Measurements from ENCODE around the gene STRADB. TPM values are rescaled to one million over a fixed set of nuclear protein-coding genes. Genes with fewer than 3 reads are reported as not detected.

STRADB gene
- total RNA-seq, 1 donor = 43.1 TPM

GRCh38 chr2:201430839-201431238 is 20.7 kb upstream of the STRADB start:
- TF ChIP-seq CTCF (IDR thresholded peaks at IDR 0.05; ENCODE audit: extremely low read depth, low read depth, low read length) = no peak
- H3K79me2 ChIP-seq (ENCODE audit: insufficient read depth, low read length) = peaks cover 66% of the 10 kb centered on the region
- no peak for DNase-seq (ENCODE audit: insufficient read length, low spot score, missing footprints)
- H3K4me3 ChIP-seq (ENCODE audit: insufficient read depth, low read length) = no peak overlapping the region
- H3K27me3 ChIP-seq (ENCODE audit: insufficient read depth, low read length) = no peaks in the 10 kb centered on the region
- no peak overlapping the region for H2AFZ ChIP-seq (ENCODE audit: low read length)
- no peak overlapping the region for H3K4me2 ChIP-seq (ENCODE audit: insufficient read depth, low read length)
- no peak overlapping the region for H3K27ac ChIP-seq (ENCODE audit: low read depth, low read length)
- no peaks in the 10 kb centered on the region for H3K36me3 ChIP-seq (ENCODE audit: insufficient read depth, low read length)
- peaks cover 22% of the 10 kb centered on the region for H3K4me1 ChIP-seq (ENCODE audit: insufficient read depth, low read length)
- H3K9me3 ChIP-seq (ENCODE audit: low read depth, low read length) = no peaks in the 10 kb centered on the region
- H4K20me1 ChIP-seq (ENCODE audit: insufficient read depth, low read length) = peaks cover 5% of the 10 kb centered on the region

- Histone ChIP-seq H3K9me3 (ENCODE audit: low read depth, low read length) (no peaks in the 10 kb centered on the region), H3K4me3 (ENCODE audit: insufficient read depth, low read length) (no peak overlapping the region), H3K27me3 (ENCODE audit: insufficient read depth, low read length) (no peaks in the 10 kb centered on the region), H2AFZ (ENCODE audit: low read length) (no peak overlapping the region), H4K20me1 (ENCODE audit: insufficient read depth, low read length) (no peaks in the 10 kb centered on the region), H3K4me2 (ENCODE audit: insufficient read depth, low read length) (peak overlapping the region; percentile 72), H3K36me3 (ENCODE audit: insufficient read depth, low read length) (no peaks in the 10 kb centered on the region), H3K27ac (ENCODE audit: low read depth, low read length) (peak overlapping the region; percentile 80), H3K79me2 (ENCODE audit: insufficient read depth, low read length) (peaks cover 66% of the 10 kb centered on the region), H3K4me1 (ENCODE audit: insufficient read depth, low read length) (peaks cover 22% of the 10 kb centered on the region)
- TF ChIP-seq CTCF (IDR thresholded peaks at IDR 0.05; ENCODE audit: extremely low read depth, low read depth, low read length) = no peak
- peak; percentile 88 for DNase-seq (ENCODE audit: insufficient read length, low spot score, missing footprints)
Measured at GRCh38 chr2:201432038-201432620, 19.4 kb upstream of the STRADB start.

GRCh38 chr2:201432621-201433393 is 18.7 kb upstream of the STRADB start:
- peak; percentile 72 for DNase-seq (ENCODE audit: insufficient read length, low spot score, missing footprints)
- H3K9me3 ChIP-seq (ENCODE audit: low read depth, low read length) = no peaks in the 10 kb centered on the region
- no peaks in the 10 kb centered on the region for H3K27me3 ChIP-seq (ENCODE audit: insufficient read depth, low read length)
- H3K36me3 ChIP-seq (ENCODE audit: insufficient read depth, low read length) = no peaks in the 10 kb centered on the region
- H3K27ac ChIP-seq (ENCODE audit: low read depth, low read length) = peak overlapping the region; percentile 80
- H3K4me3 ChIP-seq (ENCODE audit: insufficient read depth, low read length) = peak overlapping the region; percentile 10
- H2AFZ ChIP-seq (ENCODE audit: low read length) = no peak overlapping the region
- peaks cover 70% of the 10 kb centered on the region for H3K79me2 ChIP-seq (ENCODE audit: insufficient read depth, low read length)
- H3K4me2 ChIP-seq (ENCODE audit: insufficient read depth, low read length) = peak overlapping the region; percentile 72
- H3K4me1 ChIP-seq (ENCODE audit: insufficient read depth, low read length) = peaks cover 22% of the 10 kb centered on the region
- peaks cover 4% of the 10 kb centered on the region for H4K20me1 ChIP-seq (ENCODE audit: insufficient read depth, low read length)
- TF ChIP-seq CTCF (IDR thresholded peaks at IDR 0.05; ENCODE audit: extremely low read depth, low read depth, low read length) = no peak

- no peaks in the 10 kb centered on the region for H3K9me3 ChIP-seq (ENCODE audit: low read depth, low read length)
- H3K79me2 ChIP-seq (ENCODE audit: insufficient read depth, low read length) = peaks cover 77% of the 10 kb centered on the region
- peaks cover 22% of the 10 kb centered on the region for H3K4me1 ChIP-seq (ENCODE audit: insufficient read depth, low read length)
Measured at GRCh38 chr2:201433394-201433995, 18.0 kb upstream of the STRADB start.

More at GRCh38 chr2:201433394-201433995, 18.0 kb upstream of the STRADB start:
- Histone ChIP-seq H4K20me1 (ENCODE audit: insufficient read depth, low read length) (peaks cover 9% of the 10 kb centered on the region), H3K27me3 (ENCODE audit: insufficient read depth, low read length) (no peaks in the 10 kb centered on the region), H3K36me3 (ENCODE audit: insufficient read depth, low read length) (no peaks in the 10 kb centered on the region), H2AFZ (ENCODE audit: low read length) (no peak overlapping the region), H3K4me2 (ENCODE audit: insufficient read depth, low read length) (peak overlapping the region; percentile 16), H3K27ac (ENCODE audit: low read depth, low read length) (peak overlapping the region; percentile 80), H3K4me3 (ENCODE audit: insufficient read depth, low read length) (peak overlapping the region; percentile 10)
- TF ChIP-seq CTCF (IDR thresholded peaks at IDR 0.05; ENCODE audit: extremely low read depth, low read depth, low read length) = no peak
- DNase-seq (ENCODE audit: insufficient read length, low spot score, missing footprints) = no peak

All from osteoblast (primary cell).